Effector memory CD4-positive, alpha-beta T cell (primary cell): ENCODE data around the gene DGUOK.
"Not testable (repeated sequence)": the region's sequence is repeated elsewhere in the genome, so short reads cannot be mapped to it uniquely, and the experiment has no call there.

Experiments
- DNase-seq, 3 donors: peaks; one replicate each; pipeline ENCODE4 v3.0.0-alpha.2; 2020
- H3K27ac ChIP-seq: 2 replicates; pipeline ENCODE4 v1.7.0; 2013; ENCODE audit warnings: mild to moderate bottlenecking, low read length, moderate library complexity; ENCODE audit not compliant: insufficient read depth, poor library complexity, severe bottlenecking
- H3K27me3 ChIP-seq: replicated peaks from 2 replicates; pipeline ENCODE4 v1.7.0; 2013; ENCODE audit warnings: mild to moderate bottlenecking, low read length; ENCODE audit not compliant: insufficient read depth, control insufficient read depth, poor library complexity, severe bottlenecking
- H3K36me3 ChIP-seq: 2 replicates; pipeline ENCODE4 v1.7.0; 2013; ENCODE audit warnings: mild to moderate bottlenecking, low read length, moderate library complexity; ENCODE audit not compliant: control insufficient read depth, insufficient read depth
- H3K4me1 ChIP-seq: 2 replicates; pipeline ENCODE4 v1.7.0; 2013; ENCODE audit warnings: low read length, mild to moderate bottlenecking; ENCODE audit not compliant: control insufficient read depth, insufficient read depth, poor library complexity, severe bottlenecking
- H3K4me3 ChIP-seq: 2 replicates; pipeline ENCODE4 v1.7.0; 2013; ENCODE audit warnings: low read length, low read depth, mild to moderate bottlenecking; ENCODE audit not compliant: insufficient read depth, poor library complexity, severe bottlenecking
- H3K9me3 ChIP-seq: 2 replicates; pipeline ENCODE4 v1.7.0; 2013; ENCODE audit warnings: mild to moderate bottlenecking, low read length, moderate library complexity; ENCODE audit not compliant: control insufficient read depth
- total RNA-seq, 3 donors: gene quantifications; one replicate each; lab custom pipeline; 2026; lab: John Stamatoyannopoulos, UW

Gene DGUOK
- total RNA-seq: 19.5 to 23.0 (median 19.8) reads per million in 3 donors

DNA sequence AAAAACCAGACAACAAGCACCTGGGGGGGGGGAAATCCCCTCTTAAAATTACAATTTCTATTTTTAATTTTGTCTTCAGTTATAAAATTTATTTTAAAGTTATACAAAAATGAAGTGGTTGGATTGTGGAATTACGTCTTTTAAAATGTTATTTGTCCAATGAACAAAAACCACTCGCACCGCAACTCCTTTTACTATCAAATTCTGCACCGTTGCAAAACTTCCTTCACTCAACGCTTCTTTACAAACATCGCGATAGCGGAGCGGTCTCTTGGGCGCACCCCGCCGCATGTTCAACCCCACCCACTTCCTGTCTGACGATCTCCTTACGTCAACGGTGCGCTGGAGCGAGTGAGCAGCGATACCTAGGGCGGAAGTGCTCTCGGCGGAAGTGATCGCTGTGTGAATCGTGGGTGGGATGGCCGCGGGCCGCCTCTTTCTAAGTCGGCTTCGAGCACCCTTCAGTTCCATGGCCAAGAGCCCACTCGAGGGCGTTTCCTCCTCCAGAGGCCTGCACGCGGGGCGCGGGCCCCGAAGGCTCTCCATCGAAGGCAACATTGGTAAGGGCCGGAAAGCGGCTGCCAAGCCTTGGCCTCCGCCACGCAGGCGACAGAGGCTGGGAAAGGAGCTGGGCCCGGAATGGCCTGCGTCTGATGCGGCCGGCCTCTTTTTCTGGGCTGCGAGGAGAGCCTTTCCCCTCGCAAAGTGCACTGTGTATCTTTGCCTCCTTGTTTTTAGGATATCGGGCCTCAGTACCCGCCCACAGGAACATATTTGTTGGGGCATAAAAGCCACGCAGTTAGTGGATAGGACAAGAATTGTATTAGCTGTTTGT, at the start of gene DGUOK:
TSS of gene DGUOK (plus strand) at position 388 of the 835 bp plus-strand sequence. CDS start at position 419, 31 bp downstream.
- peak; percentile 94 to 96 (median 95) for DNase-seq
- no peaks in the 10 kb centered on the region for H3K36me3 ChIP-seq
- H3K9me3 ChIP-seq: no peaks in the 10 kb centered on the region
- peak within 1 kb of the TSS; percentile 63 for H3K4me3 ChIP-seq
- peaks cover 15% of the 10 kb centered on the region for H3K4me1 ChIP-seq
- no peaks in the 10 kb centered on the region for H3K27me3 ChIP-seq
- H3K27ac ChIP-seq: peak within 1 kb of the TSS; percentile 97

DNA sequence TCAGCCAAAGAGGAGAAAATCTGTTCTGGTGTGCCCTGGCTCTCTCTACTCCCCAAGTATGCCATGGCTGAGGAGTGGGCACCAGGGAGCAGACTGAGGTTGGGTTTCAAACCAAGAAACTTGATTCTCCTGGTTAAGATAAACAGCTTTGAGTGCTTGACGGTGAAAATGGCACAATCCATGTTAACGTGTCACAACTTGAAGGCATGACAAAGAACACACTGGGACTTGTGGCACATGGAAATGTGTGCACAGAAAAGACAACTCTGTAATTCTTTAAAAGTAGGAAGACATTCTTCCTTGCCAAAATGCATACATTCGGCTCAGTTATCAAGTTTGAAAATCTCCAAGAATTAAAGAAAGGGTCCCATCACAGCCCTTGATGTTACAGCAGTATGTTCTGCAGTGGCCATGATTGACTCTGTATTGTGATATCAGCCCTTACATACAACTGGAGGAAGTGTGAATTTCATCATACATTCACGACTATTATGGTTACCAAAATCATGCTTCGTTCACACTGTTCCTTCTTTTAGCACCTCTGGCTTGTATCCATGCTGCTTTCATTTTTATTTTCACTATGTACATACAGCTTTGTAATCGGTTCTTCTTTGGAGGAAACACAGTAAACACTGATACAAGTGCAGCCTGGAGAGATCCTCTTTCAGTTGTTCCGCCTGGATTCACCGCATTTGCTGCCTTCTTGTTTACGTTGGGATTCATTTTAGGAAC, 49.4 kb upstream of the DGUOK start:
- DNase-seq: no peak
- H3K36me3 ChIP-seq: no peaks in the 10 kb centered on the region
- H3K27me3 ChIP-seq: no peaks in the 10 kb centered on the region
- H3K27ac ChIP-seq: no peak overlapping the region
- H3K4me1 ChIP-seq: no peaks in the 10 kb centered on the region
- H3K4me3 ChIP-seq: no peak overlapping the region
- no peaks in the 10 kb centered on the region for H3K9me3 ChIP-seq

DNA sequence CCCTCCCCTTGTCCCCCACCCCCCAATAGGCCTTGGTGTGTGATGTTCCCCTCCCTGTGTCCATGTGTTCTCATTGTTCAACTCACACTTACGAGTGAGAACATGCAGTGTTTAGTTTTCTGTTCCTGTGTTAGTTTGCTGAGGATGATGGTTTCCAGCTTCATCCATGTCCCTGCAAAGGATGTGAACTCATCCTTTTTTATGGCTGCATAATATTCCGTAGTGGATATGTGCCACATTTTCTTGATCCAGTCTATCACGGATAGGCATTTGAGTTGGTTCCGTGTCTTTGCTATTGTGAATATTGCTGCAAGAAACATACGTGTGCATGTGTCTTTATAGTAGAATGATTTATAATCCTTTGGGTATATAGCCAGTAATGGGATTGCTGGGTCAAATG, 48.7 kb upstream of the DGUOK start:
- not testable (repeated sequence) for H3K27ac ChIP-seq, DNase-seq, H3K27me3 ChIP-seq, H3K4me1 ChIP-seq, H3K36me3 ChIP-seq, H3K9me3 ChIP-seq, H3K4me3 ChIP-seq

DNA sequence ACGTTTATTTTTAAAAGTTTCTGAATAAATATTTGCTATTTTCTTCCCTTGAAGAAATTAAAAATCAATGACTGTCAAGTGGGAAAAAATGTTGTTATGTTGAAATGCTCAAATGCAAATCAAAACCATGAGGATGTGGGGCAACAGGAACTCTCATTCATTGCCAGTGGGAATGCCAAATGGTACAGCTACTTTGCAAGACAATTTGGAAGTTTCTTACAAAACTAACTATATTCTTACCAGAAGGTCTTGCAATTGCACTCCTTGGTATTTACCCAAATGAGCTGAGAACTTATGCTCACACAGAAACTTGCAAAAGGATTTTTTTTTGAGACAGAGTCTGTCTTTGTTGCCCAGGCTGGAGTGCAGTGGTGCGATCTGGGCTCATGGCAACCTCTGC, 41.3 kb upstream of the DGUOK start:
- no peak for DNase-seq
- Histone ChIP-seq H3K9me3 (no peaks in the 10 kb centered on the region), H3K4me3 (no peak overlapping the region), H3K36me3 (no peaks in the 10 kb centered on the region), H3K4me1 (no peaks in the 10 kb centered on the region), H3K27me3 (no peaks in the 10 kb centered on the region), H3K27ac (no peak overlapping the region)

DNA sequence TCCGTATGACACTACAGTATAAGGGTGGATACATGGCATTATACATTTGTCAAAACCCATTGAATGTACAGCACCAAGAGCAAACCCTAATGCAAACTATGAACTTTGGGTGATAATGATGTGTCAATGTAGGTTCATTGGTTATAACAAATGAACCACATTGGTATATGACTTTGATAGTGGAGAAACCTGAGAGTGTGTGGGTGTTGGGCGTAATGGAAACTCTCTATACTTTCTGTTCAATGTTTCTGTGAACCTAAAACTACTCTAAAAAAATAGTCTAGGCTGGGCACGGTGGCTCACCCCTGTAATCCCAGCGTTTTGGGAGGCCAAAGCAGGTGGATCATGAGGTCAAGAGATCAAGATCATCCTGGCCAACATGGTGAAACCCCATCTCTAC, 40.3 kb upstream of the DGUOK start:
- no peak overlapping the region for H3K27ac ChIP-seq
- H3K4me1 ChIP-seq: no peaks in the 10 kb centered on the region
- no peak for DNase-seq
- no peaks in the 10 kb centered on the region for H3K9me3 ChIP-seq
- no peaks in the 10 kb centered on the region for H3K27me3 ChIP-seq
- no peak overlapping the region for H3K4me3 ChIP-seq
- H3K36me3 ChIP-seq: no peaks in the 10 kb centered on the region

DNA sequence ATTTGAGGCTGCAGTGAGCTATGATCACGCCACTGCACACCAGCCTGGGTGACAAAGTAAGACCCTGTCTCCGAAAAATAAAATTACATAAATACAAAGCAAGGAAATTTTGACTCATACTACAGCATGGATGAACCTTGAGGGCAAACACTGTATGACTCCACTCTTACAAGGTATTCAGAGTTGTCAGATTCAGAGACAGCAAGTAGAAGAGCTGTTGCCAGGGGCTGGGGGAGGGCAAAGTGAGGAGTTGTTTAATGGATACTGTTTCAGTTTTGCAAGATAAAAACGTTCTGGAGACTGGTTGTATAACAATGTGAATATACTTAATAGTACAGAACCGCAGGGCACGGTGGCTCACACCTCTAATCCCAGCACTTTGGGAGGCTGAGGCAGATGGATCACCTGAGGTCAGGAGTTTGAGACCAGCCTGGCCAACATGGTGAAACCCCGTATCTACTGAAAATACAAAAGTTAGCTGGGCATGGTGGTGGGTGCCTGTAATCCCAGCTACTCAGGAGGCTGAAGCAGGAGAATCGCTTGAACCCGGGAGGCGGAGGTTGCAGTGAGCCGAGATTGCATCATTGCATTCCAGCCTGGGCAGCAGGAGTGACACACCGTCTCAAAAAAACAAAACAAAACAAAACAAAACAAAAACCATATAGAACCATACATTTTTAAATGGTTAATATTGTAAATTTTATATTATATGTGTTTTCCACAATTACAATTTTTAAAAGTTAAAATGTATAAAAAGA, 38.9 kb upstream of the DGUOK start:
- not testable (repeated sequence) for H3K36me3 ChIP-seq, H3K27me3 ChIP-seq, DNase-seq, H3K9me3 ChIP-seq, H3K4me3 ChIP-seq, H3K27ac ChIP-seq, H3K4me1 ChIP-seq

DNA sequence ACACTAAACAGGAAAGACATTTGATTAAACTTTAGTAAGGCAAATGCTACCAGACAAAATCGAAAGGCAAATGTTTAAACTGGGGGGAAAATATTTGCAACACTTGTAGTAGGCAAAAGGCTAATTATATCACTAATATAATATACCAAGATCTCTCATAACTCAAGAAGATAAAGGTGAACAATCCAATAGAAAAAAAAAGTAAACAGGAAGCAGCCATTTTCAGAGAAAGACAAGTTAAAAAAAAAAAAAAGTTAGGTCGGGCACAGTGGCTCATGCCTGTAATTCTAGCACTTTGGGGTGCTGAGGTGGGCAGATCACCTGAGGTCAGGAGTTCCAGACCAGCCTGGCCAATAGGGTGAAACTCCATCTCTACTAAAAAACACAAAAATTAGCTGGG, 38.3 kb upstream of the DGUOK start:
- no peaks in the 10 kb centered on the region for H3K9me3 ChIP-seq
- no peak overlapping the region for H3K27ac ChIP-seq
- H3K27me3 ChIP-seq: no peaks in the 10 kb centered on the region
- no peak for DNase-seq
- H3K4me1 ChIP-seq: no peaks in the 10 kb centered on the region
- no peaks in the 10 kb centered on the region for H3K36me3 ChIP-seq
- no peak overlapping the region for H3K4me3 ChIP-seq

DNA sequence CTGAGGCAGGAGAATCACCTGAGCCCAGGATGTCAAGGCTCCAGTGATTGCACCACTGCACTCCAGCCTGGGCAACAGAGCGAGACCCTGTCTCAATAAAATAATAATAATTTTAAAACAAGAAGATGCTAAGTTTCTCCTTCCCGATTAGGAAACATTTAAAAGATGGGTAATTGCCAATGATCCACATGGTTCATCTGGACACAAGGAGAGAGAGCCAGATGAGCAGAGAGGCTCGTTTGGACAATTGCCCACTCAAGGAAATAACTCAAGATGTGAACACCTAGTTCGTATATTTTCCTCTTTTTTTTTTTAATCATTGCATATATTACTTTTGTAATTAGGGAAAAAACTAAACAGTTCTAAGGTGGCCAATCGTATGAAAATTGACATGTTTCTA, 37.5 kb upstream of the DGUOK start:
- Histone ChIP-seq H3K4me1 (no peaks in the 10 kb centered on the region), H3K27me3 (no peaks in the 10 kb centered on the region), H3K27ac (no peak overlapping the region), H3K9me3 (no peaks in the 10 kb centered on the region), H3K4me3 (no peak overlapping the region), H3K36me3 (no peaks in the 10 kb centered on the region)
- DNase-seq: no peak

DNA sequence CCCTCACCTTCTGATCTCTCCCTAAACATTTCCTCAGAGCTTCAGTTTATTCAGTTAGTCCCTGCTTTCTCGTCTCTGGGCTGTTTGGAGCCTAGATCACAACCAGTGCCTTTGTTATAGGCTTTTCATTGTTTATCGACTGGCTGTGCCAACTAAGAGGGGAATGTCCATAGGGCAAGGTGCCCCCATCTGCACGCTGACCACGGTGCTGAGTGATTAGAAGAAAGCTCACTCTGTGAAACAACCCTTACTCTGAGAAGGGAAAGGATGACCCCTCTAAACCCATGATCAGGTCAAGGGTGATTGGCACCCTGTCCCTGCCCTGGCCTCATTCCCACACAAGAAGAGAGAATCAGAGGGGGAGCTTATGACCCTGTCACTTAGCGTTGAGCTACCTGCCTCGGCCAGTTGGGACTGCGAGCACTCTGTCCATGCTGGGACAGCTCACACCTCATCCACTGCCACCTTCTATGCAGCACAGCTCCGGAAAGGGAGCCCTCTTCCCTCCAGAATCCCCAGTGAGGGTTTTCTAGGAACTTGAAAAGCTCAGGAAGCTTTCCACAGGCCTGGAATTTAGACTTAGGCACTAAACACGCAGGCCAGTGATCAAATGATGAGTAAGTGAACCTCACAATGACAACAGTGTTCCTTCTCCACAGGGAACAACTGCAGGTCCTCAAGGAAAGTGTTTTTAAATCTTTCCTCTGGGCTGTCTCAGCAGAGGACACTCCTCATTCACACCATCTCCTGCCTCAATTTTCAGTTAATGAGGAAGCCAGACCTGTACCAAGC, 36.2 kb upstream of the DGUOK start:
- H3K4me3 ChIP-seq: no peak overlapping the region
- H3K27me3 ChIP-seq: no peaks in the 10 kb centered on the region
- no peaks in the 10 kb centered on the region for H3K9me3 ChIP-seq
- no peaks in the 10 kb centered on the region for H3K36me3 ChIP-seq
- no peak overlapping the region for H3K27ac ChIP-seq
- no peaks in the 10 kb centered on the region for H3K4me1 ChIP-seq
- no peak for DNase-seq
